CD4-positive, alpha-beta T cell treated with Interferon gamma for 1 hour (primary cell): ENCODE data around the gene MYH11.

ENCODE experiments used
- DNase-seq: peaks from one replicate; pipeline ENCODE4 v3.0.0-alpha.2; 2020

Gene MYH11

GRCh38 chr16:15773968-15774367 lies 82.9 kb downstream of the MYH11 start:
- DNase-seq: no peak

GRCh38 chr16:15772579-15773293 lies 84.1 kb downstream of the MYH11 start:
- DNase-seq: no peak

- DNase-seq: no peak
These were observed 85.1 kb downstream of the MYH11 start for GRCh38 chr16:15771694-15772093.

- no peak for DNase-seq
These were observed 86.3 kb downstream of the MYH11 start for GRCh38 chr16:15770512-15770911.

GRCh38 chr16:15770107-15770506 lies 86.7 kb downstream of the MYH11 start:
- DNase-seq: no peak

GRCh38 chr16:15769239-15769638 lies 87.6 kb downstream of the MYH11 start:
- no peak for DNase-seq

- no peak for DNase-seq
These were observed 88.6 kb downstream of the MYH11 start for GRCh38 chr16:15768201-15768600.

- DNase-seq: no peak
These were observed 89.9 kb downstream of the MYH11 start for GRCh38 chr16:15766918-15767317.

- DNase-seq: peak; percentile 27
These were observed 90.9 kb downstream of the MYH11 start for GRCh38 chr16:15765880-15766279.

GRCh38 chr16:15765116-15765515 lies 91.7 kb downstream of the MYH11 start:
- DNase-seq: no peak

GRCh38 chr16:15764112-15764511 lies 92.7 kb downstream of the MYH11 start:
- DNase-seq: no peak

GRCh38 chr16:15760129-15760528 lies 96.7 kb downstream of the MYH11 start:
- DNase-seq: no peak

GRCh38 chr16:15759070-15759469 lies 97.8 kb downstream of the MYH11 start:
- DNase-seq: no peak

GRCh38 chr16:15757630-15758251 lies 99.1 kb downstream of the MYH11 start:
- DNase-seq: no peak

- DNase-seq: no peak
These were observed 99.8 kb downstream of the MYH11 start for GRCh38 chr16:15757077-15757386.

- no peak for DNase-seq
These were observed 101.8 kb downstream of the MYH11 start for GRCh38 chr16:15754821-15755534.

- no peak for DNase-seq
These were observed 103.9 kb downstream of the MYH11 start for GRCh38 chr16:15752717-15753488.

GRCh38 chr16:15751940-15752339 lies 104.9 kb downstream of the MYH11 start:
- DNase-seq: no peak

GRCh38 chr16:15749985-15750384 lies 106.8 kb downstream of the MYH11 start:
- no peak for DNase-seq

GRCh38 chr16:15749371-15749770 lies 107.5 kb downstream of the MYH11 start:
- no peak for DNase-seq

- DNase-seq: no peak
These were observed 108.2 kb downstream of the MYH11 start for GRCh38 chr16:15748654-15749053.

- no peak for DNase-seq
These were observed 108.9 kb downstream of the MYH11 start for GRCh38 chr16:15747937-15748336.

- no peak for DNase-seq
These were observed 110.5 kb downstream of the MYH11 start for GRCh38 chr16:15746332-15746731.

- DNase-seq: no peak
These were observed 113.2 kb downstream of the MYH11 start for GRCh38 chr16:15743657-15744056.
